CD4-positive, alpha-beta T cell treated with Interleukin-1 beta for 1 hour (primary cell): ENCODE data around the gene WFIKKN1.

Source experiments
- DNase-seq, 2 donors: peaks; one replicate each; pipeline ENCODE4 v3.0.0-alpha.2; 2020 to 2022

Gene WFIKKN1

GRCh38 chr16:630815-631405 is at the start of gene WFIKKN1:
WFIKKN1 (plus strand) TSS chr16:630985; CDS start chr16:631254, 269 bp downstream.
- DNase-seq: no peak

- DNase-seq: no peak
These were observed 48.6 kb upstream of the WFIKKN1 start for GRCh38 chr16:582218-582613.

- no peak for DNase-seq
These were observed 48.0 kb upstream of the WFIKKN1 start for GRCh38 chr16:582614-583331.

GRCh38 chr16:583470-583814 is 47.3 kb upstream of the WFIKKN1 start:
- no peak for DNase-seq

GRCh38 chr16:583815-584591 is 46.8 kb upstream of the WFIKKN1 start:
- no peak for DNase-seq

GRCh38 chr16:585351-585750 is 45.4 kb upstream of the WFIKKN1 start:
- DNase-seq: no peak

- no peak for DNase-seq
These were observed 44.6 kb upstream of the WFIKKN1 start for GRCh38 chr16:586047-586644.

GRCh38 chr16:586645-587590 is 43.9 kb upstream of the WFIKKN1 start:
- DNase-seq: no peak

- DNase-seq: peak; percentile 56 to 72
These were observed 42.2 kb upstream of the WFIKKN1 start for GRCh38 chr16:588639-588888.

- peak; percentile 96 to 98 for DNase-seq
These were observed 41.7 kb upstream of the WFIKKN1 start for GRCh38 chr16:588889-589657.

GRCh38 chr16:589658-590187 is 41.1 kb upstream of the WFIKKN1 start, which contains the start of gene RAB40C:
RAB40C (plus strand) TSS chr16:590066; CDS start chr16:590292, 226 bp downstream.
- DNase-seq: peak; percentile 99

- no peak for DNase-seq
These were observed 40.5 kb upstream of the WFIKKN1 start for GRCh38 chr16:590188-590814.

GRCh38 chr16:590815-591200 is 40.0 kb upstream of the WFIKKN1 start:
- DNase-seq: no peak

- DNase-seq: no peak
These were observed 39.6 kb upstream of the WFIKKN1 start for GRCh38 chr16:591231-591630.

- no peak for DNase-seq
These were observed 38.8 kb upstream of the WFIKKN1 start for GRCh38 chr16:591892-592517.

GRCh38 chr16:592518-593306 is 38.1 kb upstream of the WFIKKN1 start:
- peak in 1 of 2 donors; percentile 37 for DNase-seq

GRCh38 chr16:593406-593805 is 37.4 kb upstream of the WFIKKN1 start:
- DNase-seq: no peak

- no peak for DNase-seq
These were observed 37.0 kb upstream of the WFIKKN1 start for GRCh38 chr16:593807-594206.

GRCh38 chr16:595094-595528 is 35.7 kb upstream of the WFIKKN1 start:
- no peak for DNase-seq
